HG03103 (cell line): ENCODE results near the gene SLC17A8.
"Not testable (repeated sequence)": the region's sequence is repeated elsewhere in the genome, so short reads cannot be mapped to it uniquely, and the experiment has no call there.

Source experiments
- ATAC-seq: cut with Tn5 transposase; IDR thresholded peaks from one replicate; pipeline ENCODE4 v1.9.1; 2021; ENCODE audit warnings: low read depth; ENCODE audit not compliant: unreplicated experiment

The SLC17A8 gene

DNA sequence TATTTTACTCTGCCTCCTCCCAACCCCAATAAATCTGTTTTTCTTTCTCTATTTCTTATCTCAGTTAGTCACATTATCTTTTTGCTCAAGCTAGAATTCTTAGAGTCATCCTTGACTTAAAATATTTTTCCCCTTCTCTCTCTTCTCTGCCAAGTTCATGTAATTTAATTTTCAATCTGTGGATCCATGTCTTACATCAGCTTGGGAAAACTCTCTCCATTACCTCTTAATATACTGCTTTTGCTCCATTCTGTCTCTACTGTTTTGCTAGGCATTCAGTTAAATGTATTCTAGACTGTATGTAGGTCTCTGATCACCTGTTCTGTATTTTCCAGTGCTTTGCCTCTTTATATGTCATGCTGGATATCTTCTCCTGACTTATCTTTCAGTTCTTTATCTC is 65.8 kb downstream of the SLC17A8 start:
- ATAC-seq, result no peak

DNA sequence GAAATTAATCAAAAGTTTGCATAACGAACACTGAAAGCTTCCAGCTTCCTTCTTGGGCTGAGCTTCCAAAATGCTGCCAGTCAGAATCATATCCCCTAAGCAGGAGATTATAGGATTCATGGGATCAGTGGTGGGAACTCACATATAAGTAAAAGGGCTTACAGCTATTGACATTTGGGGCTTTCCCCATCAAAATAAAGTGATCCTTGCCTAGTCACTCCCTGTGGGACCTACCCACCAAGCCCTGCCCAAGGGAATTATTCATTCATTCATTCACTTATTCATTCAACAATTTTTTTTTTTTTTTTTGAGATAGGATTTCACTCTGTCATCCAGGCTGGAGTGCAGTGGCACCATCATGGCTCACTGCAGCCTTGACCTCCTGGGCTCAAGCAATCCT is 69.3 kb downstream of the SLC17A8 start:
- no peak for ATAC-seq

DNA sequence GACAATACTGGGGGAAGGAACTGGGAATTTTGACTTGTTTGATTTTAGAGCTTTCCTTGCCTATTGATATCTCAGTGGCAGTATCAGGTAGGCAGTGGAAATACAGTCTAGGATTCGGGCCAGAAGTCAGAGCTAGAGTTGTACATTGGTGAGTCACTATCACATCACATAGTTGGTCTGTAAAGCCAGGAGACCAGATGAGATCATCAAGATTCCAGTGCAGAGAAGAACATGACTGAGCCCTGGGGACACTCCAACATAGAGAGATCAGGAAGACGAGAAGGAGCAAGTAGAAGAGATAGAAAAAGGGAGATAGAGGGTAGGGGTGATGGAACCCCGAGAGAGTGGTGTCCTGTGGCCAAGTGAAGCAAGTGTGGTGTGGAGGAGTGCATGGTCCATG is 70.2 kb downstream of the SLC17A8 start:
- ATAC-seq, result no peak

DNA sequence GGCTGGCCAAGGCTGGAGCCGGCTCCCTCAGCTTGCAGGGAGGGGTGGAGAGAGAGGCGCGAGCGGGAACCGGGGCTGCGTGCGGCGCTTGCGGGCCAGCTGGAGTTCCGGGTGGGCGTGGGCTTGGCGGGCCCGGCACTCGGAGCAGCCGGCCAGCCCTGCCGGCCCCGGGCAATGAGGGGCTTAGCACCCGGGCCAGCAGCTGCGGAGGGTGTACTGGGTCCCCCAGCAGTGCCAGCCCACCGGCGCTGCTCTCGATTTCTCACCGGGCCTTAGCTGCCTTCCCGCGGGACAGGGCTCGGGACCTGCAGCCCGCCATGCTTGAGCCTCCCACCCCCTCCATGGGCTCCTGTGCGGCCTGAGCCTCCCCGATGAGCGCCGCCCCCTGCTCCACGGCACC is 73.4 kb downstream of the SLC17A8 start:
- not testable (repeated sequence) for ATAC-seq

DNA sequence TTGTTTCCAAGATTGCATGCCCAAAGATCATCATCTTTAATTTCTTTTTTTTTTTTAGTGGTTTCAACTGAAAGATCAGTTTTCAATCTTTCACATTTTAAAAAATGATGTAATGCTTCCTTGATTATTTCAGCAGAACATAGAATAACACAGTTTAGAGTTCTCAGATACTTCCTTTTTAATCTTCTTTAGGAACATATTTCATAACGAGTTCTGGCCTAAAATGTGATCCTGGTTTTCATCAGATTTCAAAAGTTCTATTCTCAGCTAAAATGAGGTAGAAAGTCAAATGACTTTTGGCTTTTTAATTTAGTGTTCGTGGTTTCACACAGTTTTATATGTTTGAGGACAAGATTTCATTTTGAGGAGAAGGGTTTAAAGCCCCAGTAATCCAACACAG is 76.8 kb downstream of the SLC17A8 start:
- ATAC-seq, result no peak

DNA sequence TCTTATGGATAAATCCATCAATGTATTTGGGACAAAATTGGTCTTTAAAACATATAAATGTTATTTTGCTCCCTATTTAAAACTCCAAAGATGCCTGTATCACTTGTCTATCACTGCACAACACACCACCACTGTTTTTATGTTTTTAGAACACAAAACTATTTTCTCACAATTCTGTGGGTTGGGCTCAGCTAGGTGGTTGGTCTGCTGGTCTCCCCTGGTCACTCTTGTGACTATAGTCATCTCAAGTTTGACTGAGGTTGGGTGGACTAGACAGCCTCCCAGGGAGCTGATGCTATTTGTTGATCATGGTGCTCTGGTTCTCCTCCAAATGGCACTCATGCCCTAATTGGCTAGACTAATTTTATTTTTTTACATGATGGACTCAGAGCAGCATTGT is 77.3 kb downstream of the SLC17A8 start:
- no peak for ATAC-seq

DNA sequence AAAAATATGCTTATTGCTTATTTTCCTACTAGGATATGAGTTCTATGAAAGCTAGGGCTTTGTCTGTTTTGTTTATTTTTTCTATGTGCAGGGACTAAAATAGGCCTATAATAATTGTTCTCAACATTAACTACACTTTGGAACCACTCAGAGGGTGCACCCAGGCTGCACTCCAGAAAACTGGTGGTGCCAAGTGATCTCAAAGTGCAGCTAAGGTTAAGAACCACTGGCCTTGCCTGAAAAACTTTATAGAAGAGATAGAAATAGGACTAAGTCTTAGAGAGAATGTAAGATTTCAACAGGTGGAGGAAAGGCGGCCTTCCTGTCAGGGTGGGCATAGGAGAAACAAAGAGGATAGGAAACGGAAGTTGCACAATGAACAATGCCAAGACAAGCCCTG is 79.1 kb downstream of the SLC17A8 start:
- ATAC-seq, result no peak

DNA sequence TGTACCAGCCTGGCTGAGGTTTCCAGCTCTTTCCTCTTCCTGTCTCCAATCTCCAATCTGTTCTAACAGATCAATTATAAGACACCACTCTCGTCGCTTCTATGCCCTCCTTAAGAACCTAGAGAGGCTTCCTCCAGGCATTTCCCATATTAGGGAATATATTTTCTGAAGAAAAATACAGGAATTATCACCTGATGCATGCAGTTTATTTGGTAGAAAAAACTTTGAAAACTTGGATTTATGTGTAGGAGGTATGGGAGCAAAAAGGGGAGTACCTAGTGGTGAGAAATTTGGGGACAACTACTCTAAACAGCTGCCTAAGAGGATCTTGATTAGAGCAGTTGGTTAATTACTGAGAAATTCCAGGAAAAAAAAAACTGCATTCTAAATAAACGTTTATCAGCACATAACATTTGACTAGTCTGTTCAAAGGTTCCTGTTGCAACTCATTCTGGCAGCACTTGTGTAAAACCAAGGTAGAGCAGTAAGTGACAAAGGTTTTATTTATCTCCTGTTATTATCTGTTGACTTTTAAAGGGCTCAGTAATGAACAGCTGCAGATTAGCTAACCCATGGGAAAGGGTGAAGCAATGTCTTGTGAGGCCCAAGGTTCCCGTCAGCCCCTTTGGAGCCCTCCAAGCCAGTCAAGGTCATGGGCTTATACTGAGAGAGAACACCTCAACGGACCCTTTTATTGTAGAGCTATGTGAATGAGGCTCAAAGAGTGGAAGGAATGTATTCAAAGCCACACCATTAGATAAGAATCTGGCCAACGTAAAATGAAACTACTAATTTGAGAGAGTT is 80.4 kb downstream of the SLC17A8 start:
- no peak for ATAC-seq

DNA sequence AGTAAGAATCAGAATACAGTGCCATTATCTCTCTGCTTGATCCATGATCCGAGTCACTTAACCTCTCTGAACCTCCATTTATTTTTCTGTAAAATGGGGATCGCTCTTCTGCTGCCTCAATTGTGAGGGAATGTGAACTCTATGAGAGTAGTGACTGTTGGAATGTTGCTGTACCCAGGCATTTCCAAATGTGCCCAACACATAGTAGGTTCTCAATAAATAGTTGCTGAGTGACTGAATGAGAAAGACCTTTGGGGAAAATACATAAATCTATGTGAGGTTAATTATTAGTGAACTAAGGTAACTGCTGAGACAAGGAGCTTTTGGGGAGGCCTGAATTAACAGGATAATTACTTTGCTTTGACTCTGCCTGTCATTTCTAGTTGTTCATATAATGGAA is 82.9 kb downstream of the SLC17A8 start:
- ATAC-seq, result no peak

DNA sequence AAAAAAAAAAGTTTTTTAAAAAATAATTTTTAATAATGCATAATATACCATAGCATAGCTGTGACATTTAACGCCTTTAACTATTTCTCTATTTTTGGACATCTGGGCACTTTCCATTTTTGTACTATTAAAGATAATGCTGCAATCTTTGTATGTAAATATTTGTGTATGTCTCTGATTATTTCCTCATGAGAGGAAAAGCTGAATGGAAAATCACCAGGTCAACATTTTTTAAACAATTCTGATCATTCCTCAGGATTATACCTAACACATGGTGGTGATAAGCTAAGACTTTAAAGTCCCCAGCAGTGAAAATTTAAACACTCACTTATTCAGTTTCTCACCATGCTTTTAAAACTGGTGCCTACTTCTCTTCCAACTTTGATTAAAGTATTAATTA is 85.5 kb downstream of the SLC17A8 start:
- no peak for ATAC-seq

DNA sequence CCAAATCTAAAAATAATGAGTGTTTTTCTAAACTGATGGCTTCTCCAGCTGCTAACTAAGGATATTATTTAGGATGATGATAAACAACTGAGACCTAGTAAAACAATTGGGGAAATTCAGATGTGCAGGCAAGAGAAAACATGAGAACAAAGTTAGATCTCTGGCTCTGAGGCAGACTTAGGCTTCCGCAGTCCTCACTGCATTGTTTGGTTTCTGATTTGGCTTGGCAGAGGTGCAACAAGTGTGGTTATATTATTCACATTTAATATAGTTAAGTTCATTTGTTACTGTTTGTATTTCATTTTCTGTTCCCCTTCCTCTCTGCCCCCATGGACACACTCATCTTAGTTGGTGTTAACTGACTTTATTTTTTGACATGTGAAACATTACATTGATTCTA is 86.6 kb downstream of the SLC17A8 start:
- ATAC-seq, result no peak

DNA sequence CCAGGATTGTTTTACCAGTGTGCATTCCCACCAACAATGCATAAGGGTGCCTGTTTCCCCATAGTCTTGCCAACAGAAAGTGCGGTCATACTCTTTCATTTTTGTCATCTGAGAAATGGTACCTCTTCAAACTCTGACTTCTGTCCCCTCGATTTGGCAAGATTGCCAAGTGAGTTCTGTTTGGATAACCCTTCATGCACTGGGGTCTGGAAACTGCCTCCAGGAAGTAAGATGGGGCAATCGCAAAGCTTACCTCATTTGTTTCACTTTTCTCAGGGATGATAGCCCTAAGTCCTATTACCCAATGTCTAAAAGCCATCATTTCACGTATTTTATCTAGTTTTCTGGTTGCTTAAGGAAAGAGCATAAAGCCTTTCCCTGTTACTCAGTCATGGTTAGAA is 88.2 kb downstream of the SLC17A8 start:
- ATAC-seq, result no peak

DNA sequence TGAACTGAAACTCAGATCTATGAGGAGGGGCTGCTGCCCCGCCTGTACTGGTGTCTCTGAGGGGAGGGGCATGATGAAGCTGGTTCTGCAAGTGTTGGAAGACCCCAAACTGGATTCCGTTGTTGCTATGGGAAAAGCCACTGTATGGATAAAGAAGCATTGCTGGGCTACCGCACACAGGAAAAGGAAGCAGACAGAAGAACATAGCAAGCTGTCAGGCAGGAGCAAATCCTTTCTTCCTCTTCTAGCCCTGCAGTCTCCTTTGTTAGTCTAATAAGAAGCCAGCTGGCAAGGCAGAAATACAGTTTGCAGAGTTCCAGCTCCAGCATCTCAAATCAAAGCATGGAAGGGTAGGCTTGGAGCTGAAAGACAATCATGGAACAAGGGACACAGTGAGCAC is 90.5 kb downstream of the SLC17A8 start:
- ATAC-seq, result no peak

DNA sequence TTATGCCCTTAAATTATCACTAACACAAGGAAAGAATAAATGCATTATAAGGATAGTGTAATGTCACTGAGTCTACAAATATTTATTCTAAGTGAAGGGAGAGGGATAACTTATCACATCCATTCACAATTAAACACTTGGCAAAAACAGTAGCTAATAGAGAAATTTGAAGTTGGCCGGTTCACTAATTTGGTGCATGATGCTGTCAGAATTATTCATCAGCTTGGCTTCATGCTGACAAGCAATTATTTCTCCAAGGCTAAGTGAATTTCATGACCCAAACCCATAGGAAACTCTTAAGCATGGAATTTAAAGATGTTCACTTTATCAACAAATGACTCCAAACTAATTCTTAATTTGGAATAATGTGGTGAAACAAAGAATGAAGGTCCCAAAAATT is 91.8 kb downstream of the SLC17A8 start:
- no peak for ATAC-seq

DNA sequence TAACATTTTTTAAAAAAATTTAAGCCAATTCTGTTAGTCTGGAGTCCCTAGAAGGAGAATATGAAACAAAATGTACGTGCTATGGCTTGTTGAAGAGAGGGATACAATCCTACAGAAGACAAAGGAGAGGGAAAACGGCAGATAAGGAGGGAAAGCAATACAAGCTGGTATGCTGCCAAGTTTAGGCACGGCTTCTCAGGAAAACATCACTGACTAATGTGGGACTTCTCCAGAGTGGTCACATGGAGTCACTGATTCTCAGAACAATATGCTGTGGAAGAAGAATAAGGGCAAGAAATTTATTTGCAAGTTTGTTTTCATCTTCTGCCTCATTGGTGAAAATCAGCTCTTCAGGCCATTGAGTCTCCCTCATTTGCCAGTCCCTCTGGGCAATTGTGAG is 93.9 kb downstream of the SLC17A8 start:
- no peak for ATAC-seq

DNA sequence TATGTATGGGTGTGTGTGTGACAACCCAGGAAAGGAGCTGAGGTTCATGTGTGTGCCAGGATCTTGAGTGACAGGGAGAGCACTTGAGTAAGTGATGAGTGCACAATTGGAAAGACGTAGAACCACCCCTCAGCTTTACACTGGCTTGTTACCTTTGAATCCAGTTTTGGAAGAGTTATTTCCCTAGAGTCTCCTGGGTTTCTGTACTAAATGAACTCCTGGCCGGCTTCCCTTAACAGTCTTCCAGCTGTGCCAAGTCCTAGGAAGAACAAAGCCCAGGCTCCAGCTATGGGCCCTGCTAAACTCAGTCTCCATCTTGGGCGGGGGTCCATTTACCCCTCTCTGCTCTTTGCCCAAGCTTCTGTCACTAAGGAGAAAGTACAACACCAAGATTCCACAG is 97.1 kb downstream of the SLC17A8 start:
- no peak for ATAC-seq

DNA sequence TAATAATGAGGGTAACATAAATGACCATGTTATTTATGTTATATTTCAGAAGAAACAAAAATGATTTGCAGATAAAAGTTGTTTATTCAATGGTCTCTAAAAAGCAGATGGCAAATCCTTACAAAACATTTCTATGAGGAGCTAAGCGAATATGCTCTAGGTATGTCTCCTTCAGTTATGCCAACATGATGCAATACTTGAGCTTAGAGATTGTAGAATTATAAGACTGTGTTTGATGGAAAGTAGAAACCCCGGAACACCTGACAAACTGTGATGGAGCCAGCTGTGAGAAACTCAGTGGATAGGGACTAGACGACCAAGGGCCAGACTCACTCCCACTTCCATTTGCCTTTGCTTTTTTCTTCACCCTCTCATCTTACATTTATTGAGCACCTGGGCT is 99.0 kb downstream of the SLC17A8 start:
- no peak for ATAC-seq

DNA sequence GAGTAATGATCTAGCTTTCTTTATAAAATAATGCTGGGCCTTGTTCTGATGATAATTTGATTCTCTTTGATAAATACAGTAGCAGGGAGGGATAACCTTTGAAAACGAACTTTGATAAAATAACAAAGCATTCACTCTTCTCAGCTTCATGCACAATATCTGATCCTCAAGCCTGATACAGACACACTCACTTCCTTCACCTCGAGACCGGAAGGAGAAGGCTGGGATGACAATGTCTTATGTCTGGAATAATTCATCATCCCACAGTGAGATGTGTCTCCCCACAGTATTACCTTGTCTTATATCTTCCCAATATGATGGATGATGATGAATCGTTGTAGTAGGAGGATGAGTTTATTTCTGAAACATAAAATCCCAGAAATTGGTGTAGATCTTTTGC is 101.3 kb downstream of the SLC17A8 start:
- ATAC-seq, result no peak

DNA sequence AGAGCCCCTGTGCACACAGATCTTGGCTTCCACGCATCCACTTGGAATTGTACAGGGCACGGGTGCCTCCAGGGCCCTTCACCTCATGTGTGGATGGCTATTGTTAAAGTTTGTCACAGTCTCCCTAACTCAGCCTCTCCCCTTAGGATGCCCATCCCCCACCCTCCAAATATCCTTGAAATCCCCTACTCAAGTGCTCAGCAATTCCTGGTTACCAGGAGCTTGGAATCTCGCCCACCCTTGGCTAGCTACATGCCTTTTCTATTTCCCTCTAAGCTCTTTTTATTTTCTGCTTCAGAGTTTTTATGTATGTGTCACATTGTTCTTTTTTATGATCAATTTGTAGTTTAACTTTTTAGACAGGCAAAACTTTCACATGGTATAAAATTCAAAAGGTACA is 103.8 kb downstream of the SLC17A8 start:
- no peak for ATAC-seq

DNA sequence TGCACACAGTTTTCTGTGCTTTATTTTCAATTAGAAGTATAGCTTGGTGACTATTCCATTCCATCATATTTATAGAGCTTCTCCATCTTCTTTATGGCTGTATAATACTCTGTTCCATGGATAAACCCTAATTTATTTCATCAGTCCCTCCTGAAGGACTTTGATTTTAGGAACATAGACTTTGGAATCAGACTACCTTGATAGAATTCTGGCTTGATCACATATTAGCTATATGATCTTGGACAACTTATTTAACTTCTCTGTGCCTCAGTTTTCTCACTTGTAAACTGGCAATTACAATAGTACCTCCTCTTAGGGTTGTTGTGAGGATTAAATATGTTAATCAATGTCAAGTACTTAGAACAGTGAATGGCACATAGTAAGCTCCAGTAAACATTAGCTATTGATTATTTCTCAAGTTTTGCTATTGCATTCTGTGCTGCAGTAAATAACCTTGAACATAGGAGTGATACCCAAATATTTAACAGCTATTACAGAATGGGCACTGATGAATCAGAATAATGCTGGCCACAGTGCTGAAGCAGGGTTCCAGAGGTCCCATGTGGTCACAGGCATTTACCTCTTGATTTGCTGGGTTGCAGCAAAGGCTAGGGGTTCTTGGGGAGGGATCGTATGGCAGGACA is 104.6 kb downstream of the SLC17A8 start:
- ATAC-seq, result no peak

DNA sequence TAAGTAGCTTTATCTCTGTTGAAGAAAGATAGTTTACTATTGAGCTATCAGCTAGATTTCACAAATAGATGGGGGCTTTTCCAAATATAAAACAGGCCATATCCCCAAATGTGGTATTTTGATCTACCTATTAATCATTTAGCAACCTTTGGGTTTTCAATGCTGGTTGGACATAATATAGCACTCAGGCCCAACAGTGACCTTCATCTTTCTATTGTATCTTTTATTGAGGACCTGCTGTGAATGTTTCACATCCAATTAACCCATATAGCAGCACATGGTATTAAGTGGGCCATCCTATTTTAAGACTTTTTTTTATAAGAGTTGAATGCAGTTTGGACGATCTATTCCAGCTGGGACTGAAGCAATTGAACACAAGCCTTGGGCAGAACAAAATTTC is 106.8 kb downstream of the SLC17A8 start:
- no peak for ATAC-seq

DNA sequence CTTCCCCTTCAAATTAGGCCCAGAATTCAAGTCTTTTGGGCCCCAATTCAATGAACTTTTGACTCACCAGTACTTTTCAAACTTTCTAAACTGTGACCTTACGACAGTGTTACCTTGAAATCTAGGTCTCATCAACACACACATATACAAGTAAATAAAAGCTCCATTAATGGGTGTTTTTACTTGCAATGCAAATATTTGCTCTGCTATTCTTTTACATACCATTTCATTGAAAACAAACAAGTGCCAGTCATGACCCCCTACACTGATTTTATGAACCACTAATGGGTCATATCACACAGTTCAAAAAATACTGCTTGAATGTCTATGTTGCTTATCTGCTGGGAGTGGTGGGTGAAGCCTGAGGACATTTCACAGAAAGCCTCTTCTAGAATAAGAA is 107.7 kb downstream of the SLC17A8 start:
- no peak for ATAC-seq
